CD8-positive, alpha-beta memory T cell (primary cell): ENCODE measurements around the gene POU2F3. TPM values are rescaled to one million over a fixed set of nuclear protein-coding genes. Genes with fewer than 3 reads are reported as not detected.

Experiments
- CTCF ChIA-PET: fragments of 350-600 bp; sonication (Branson Sonifier 250); formaldehyde crosslinking; loops from one replicate; lab custom pipeline; 2021; ENCODE audit warnings: antibody characterized with exemption; lab: Charles Lee
- POLR2A ChIA-PET: fragments of 350-600 bp; sonication (Branson Sonifier 250); formaldehyde crosslinking; loops from one replicate; lab custom pipeline; 2021; ENCODE audit warnings: antibody characterized with exemption; lab: Charles Lee
- DNase-seq, 5 donors: peaks; one replicate each; pipeline versions ENCODE4 v3.0.0 to v3.0.0-alpha.2; 2020 to 2022; ENCODE audit warnings: mixed read lengths in 1 of 5
- H3K27ac ChIP-seq: one replicate; pipeline ENCODE4 v1.7.0; 2013; ENCODE audit warnings: low read depth, mild to moderate bottlenecking, low read length, moderate library complexity
- H3K27me3 ChIP-seq: 2 replicates; pipeline ENCODE4 v1.7.0; 2013; ENCODE audit warnings: low read length, mild to moderate bottlenecking; ENCODE audit not compliant: insufficient read depth, poor library complexity, severe bottlenecking
- H3K36me3 ChIP-seq: 2 replicates; pipeline ENCODE4 v1.7.0; 2013; ENCODE audit warnings: mild to moderate bottlenecking, low read length, moderate library complexity; ENCODE audit not compliant: insufficient read depth
- H3K4me1 ChIP-seq: 2 replicates; pipeline ENCODE4 v1.7.0; 2013; ENCODE audit warnings: mild to moderate bottlenecking, low read length, moderate library complexity; ENCODE audit not compliant: insufficient read depth
- H3K4me3 ChIP-seq: 2 replicates; pipeline ENCODE4 v1.7.0; 2013; ENCODE audit warnings: mild to moderate bottlenecking, low read length
- H3K9me3 ChIP-seq: 2 replicates; pipeline ENCODE4 v1.7.0; 2013; ENCODE audit warnings: mild to moderate bottlenecking, low read length
- H3K27ac Mint-ChIP-seq, 8 donors: one replicate each; pipeline ENCODE4 v1.8.0; 2020 to 2021; ENCODE audit warnings: mixed read lengths in 8 of 8, mild to moderate bottlenecking in 6 of 8, inconsistent platforms in 3 of 8, moderate library complexity in 3 of 8
- H3K27me3 Mint-ChIP-seq, 2 donors: one replicate each; pipeline ENCODE4 v1.8.0; 2020 to 2021; ENCODE audit warnings: mixed read lengths in 2 of 2, mild to moderate bottlenecking in 1 of 2, moderate library complexity in 1 of 2
- H3K36me3 Mint-ChIP-seq, 3 donors: one replicate each; pipeline ENCODE4 v1.8.0; 2020 to 2021; ENCODE audit warnings: mixed read lengths in 3 of 3, inconsistent platforms in 1 of 3, mild to moderate bottlenecking in 1 of 3
- H3K4me1 Mint-ChIP-seq, 3 donors: one replicate each; pipeline ENCODE4 v1.8.0; 2020 to 2021; ENCODE audit warnings: mixed read lengths in 3 of 3, inconsistent platforms in 1 of 3, mild to moderate bottlenecking in 1 of 3
- H3K4me3 Mint-ChIP-seq, 7 donors: one replicate each; pipeline ENCODE4 v1.8.0; 2020 to 2021; ENCODE audit warnings: mixed read lengths in 7 of 7, mild to moderate bottlenecking in 6 of 7, moderate library complexity in 4 of 7, inconsistent platforms in 2 of 7
- H3K9me3 Mint-ChIP-seq, 5 donors: one replicate each; pipeline ENCODE4 v1.8.0; 2020 to 2022; ENCODE audit warnings: mixed read lengths in 5 of 5, mild to moderate bottlenecking in 3 of 5, moderate library complexity in 2 of 5, inconsistent platforms in 1 of 5
- polyA plus RNA-seq: library from polyadenylated mRNA; unstranded; fragments of 300-500 nt; fragmentation: Illumina TruSeq; gene quantifications from one replicate; pipeline ENCODE4 v1.2.3, GENCODE V29; 2021
- total RNA-seq, 2 experiments: library from RNA; stranded (reverse); gene quantifications; one replicate each; pipeline ENCODE4 v1.2.3, GENCODE V29; 2021

POU2F3 gene
- total and polyA plus RNA-seq, 3 experiments from 2014 or later, result not detected

DNA sequence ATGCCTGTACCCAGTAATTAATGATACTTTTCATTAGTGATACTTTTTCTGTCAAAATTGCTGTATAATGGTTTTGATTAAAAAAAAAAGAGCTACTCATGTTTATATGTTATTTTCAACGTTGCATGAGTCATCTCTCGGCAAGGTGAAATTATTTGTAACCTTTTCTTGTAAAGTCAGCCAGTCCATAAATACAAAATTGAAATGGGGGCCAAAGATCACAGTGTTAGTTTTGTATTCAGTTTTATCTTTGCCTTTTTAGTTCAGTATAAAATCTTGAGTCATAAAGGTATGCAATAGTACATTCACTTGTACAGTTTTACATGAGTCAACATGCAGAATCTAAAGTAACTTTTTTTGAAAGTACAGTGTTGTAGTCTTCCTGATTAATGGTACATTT, 100.6 kb downstream of the POU2F3 start:
- Histone ChIP-seq H3K4me1 (peaks cover 44% of the 10 kb centered on the region), H3K27me3 (peaks cover 40% of the 10 kb centered on the region), H3K9me3 (no peaks in the 10 kb centered on the region), H3K36me3 (no peaks in the 10 kb centered on the region), H3K27ac (no peak overlapping the region), H3K4me3 (no peak overlapping the region)
- Mint-ChIP-seq H3K4me3 (no peak overlapping the region), H3K27me3 (peaks cover 15 to 46% of the 10 kb centered on the region in 2 donors), H3K36me3 (peaks cover 0 to 4% (median 3%) of the 10 kb centered on the region in 3 donors), H3K27ac (peak overlapping the region in 1 of 8 donors; percentile 4), H3K9me3 (peaks cover 0 to 4% (median 3%) of the 10 kb centered on the region in 5 donors), H3K4me1 (peaks cover 36 to 71% (median 58%) of the 10 kb centered on the region in 3 donors)
- ChIA-PET CTCF (no interaction called here), POLR2A (no interaction called here)
- no peak for DNase-seq

- Histone ChIP-seq H3K27ac (no peak overlapping the region), H3K36me3 (no peaks in the 10 kb centered on the region), H3K4me1 (peaks cover 39% of the 10 kb centered on the region), H3K9me3 (no peaks in the 10 kb centered on the region), H3K27me3 (peaks cover 43% of the 10 kb centered on the region), H3K4me3 (no peak overlapping the region)
- peaks cover 42 to 81% (median 67%) of the 10 kb centered on the region in 3 donors for H3K4me1 Mint-ChIP-seq
- no peak for DNase-seq
- H3K9me3 Mint-ChIP-seq, result peaks cover 0 to 4% (median 3%) of the 10 kb centered on the region in 5 donors
- no peak overlapping the region for H3K27ac Mint-ChIP-seq
- ChIA-PET POLR2A (no interaction called here), CTCF (interaction anchor here (1.1 kb wide), 1 partner anchor 37 kb away, joined by 3 read pairs; no protein-coding TSS in a partner anchor)
- peaks cover 13 to 49% of the 10 kb centered on the region in 2 donors for H3K27me3 Mint-ChIP-seq
- no peak overlapping the region for H3K4me3 Mint-ChIP-seq
- H3K36me3 Mint-ChIP-seq, result peaks cover 0 to 3% (median 0%) of the 10 kb centered on the region in 3 donors
Measured at GRCh38 chr11:120342226-120342625, 102.3 kb downstream of the POU2F3 start.

- no peak for DNase-seq
- no peak overlapping the region for H3K4me3 ChIP-seq
- H3K36me3 ChIP-seq, result no peaks in the 10 kb centered on the region
- Mint-ChIP-seq H3K27ac (no peak overlapping the region), H3K9me3 (peaks cover 0 to 4% (median 2%) of the 10 kb centered on the region in 5 donors), H3K36me3 (peaks cover 0 to 3% (median 0%) of the 10 kb centered on the region in 3 donors), H3K4me1 (peaks cover 42 to 79% (median 66%) of the 10 kb centered on the region in 3 donors), H3K4me3 (no peak overlapping the region), H3K27me3 (peaks cover 11 to 48% of the 10 kb centered on the region in 2 donors)
- no peak overlapping the region for H3K27ac ChIP-seq
- ChIA-PET CTCF (interaction anchor here (1.1 kb wide), 1 partner anchor 38 kb away, joined by 3 read pairs; no protein-coding TSS in a partner anchor), POLR2A (no interaction called here)
- peaks cover 34% of the 10 kb centered on the region for H3K4me1 ChIP-seq
- H3K9me3 ChIP-seq, result no peaks in the 10 kb centered on the region
- peaks cover 39% of the 10 kb centered on the region for H3K27me3 ChIP-seq
Measured at GRCh38 chr11:120342678-120343077, 102.7 kb downstream of the POU2F3 start.

DNA sequence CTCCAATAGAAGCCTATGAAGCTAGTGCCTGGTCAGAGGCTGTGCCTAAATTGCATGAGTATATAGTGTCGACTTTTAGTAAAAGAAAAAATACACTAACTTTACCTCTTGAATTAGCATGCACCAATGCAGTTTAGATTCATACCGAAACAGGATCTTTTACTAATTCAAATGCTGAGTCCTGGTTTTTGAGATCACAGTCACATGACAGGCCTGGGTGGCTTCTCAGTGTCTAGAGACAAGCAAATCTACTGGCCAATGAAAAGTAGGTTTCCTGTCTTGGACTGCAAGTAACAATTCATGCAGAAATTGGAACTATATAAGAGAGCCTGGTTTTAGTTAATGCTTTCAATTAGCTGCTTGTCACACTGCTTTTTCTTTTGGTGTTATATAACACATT, 103.5 kb downstream of the POU2F3 start:
- Mint-ChIP-seq H3K4me3 (peak overlapping the region in 3 of 7 donors; percentile 13 to 30 (median 15)), H3K27me3 (peaks cover 11 to 43% of the 10 kb centered on the region in 2 donors), H3K36me3 (peaks cover 0 to 3% (median 0%) of the 10 kb centered on the region in 3 donors), H3K9me3 (peaks cover 0 to 4% (median 2%) of the 10 kb centered on the region in 5 donors), H3K27ac (no peak overlapping the region), H3K4me1 (peaks cover 38 to 72% (median 61%) of the 10 kb centered on the region in 3 donors)
- peaks cover 35% of the 10 kb centered on the region for H3K27me3 ChIP-seq
- no peak for DNase-seq
- H3K4me1 ChIP-seq, result peaks cover 28% of the 10 kb centered on the region
- ChIA-PET CTCF (interaction anchor here (1.1 kb wide), 1 partner anchor 39 kb away, joined by 3 read pairs; no protein-coding TSS in a partner anchor), POLR2A (no interaction called here)
- no peak overlapping the region for H3K4me3 ChIP-seq
- no peaks in the 10 kb centered on the region for H3K36me3 ChIP-seq
- H3K9me3 ChIP-seq, result no peaks in the 10 kb centered on the region
- no peak overlapping the region for H3K27ac ChIP-seq

GRCh38 chr11:120344302-120345004, 104.5 kb downstream of the POU2F3 start:
- Histone ChIP-seq H3K4me3 (peak overlapping the region; percentile 6), H3K27me3 (peaks cover 31% of the 10 kb centered on the region), H3K36me3 (no peaks in the 10 kb centered on the region), H3K9me3 (no peaks in the 10 kb centered on the region), H3K4me1 (peaks cover 28% of the 10 kb centered on the region), H3K27ac (no peak overlapping the region)
- Mint-ChIP-seq H3K9me3 (peaks cover 0 to 4% (median 2%) of the 10 kb centered on the region in 5 donors), H3K36me3 (peaks cover 0 to 3% (median 0%) of the 10 kb centered on the region in 3 donors), H3K4me3 (peak overlapping the region; percentile 9 to 73 (median 16)), H3K27me3 (peaks cover 18 to 43% of the 10 kb centered on the region in 2 donors), H3K27ac (peak overlapping the region in 4 of 8 donors; percentile 3 to 46 (median 16)), H3K4me1 (peaks cover 33 to 68% (median 62%) of the 10 kb centered on the region in 3 donors)
- CTCF ChIA-PET, result interaction anchor here (2.4 kb wide), 1 partner anchor 10 kb away, joined by 12 read pairs; no protein-coding TSS in a partner anchor
- DNase-seq, result peak in 4 of 5 donors; percentile 52 to 78 (median 68)
- POLR2A ChIA-PET, result no interaction called here

GRCh38 chr11:120346233-120346632, 106.3 kb downstream of the POU2F3 start:
- CTCF ChIA-PET, result interaction anchor here (2.4 kb wide), 1 partner anchor 11 kb away, joined by 12 read pairs; no protein-coding TSS in a partner anchor
- no peak overlapping the region for H3K27ac Mint-ChIP-seq
- POLR2A ChIA-PET, result no interaction called here

GRCh38 chr11:120350637-120351036, 110.7 kb downstream of the POU2F3 start:
- no peaks in the 10 kb centered on the region for H3K9me3 ChIP-seq
- POLR2A ChIA-PET, result no interaction called here
- no peak for DNase-seq
- Mint-ChIP-seq H3K9me3 (no peaks in the 10 kb centered on the region), H3K36me3 (peaks cover 0 to 5% (median 4%) of the 10 kb centered on the region in 3 donors), H3K27ac (no peak overlapping the region), H3K27me3 (peaks cover 24 to 34% of the 10 kb centered on the region in 2 donors), H3K4me1 (peaks cover 15 to 35% (median 25%) of the 10 kb centered on the region in 3 donors), H3K4me3 (no peak overlapping the region)
- H3K4me3 ChIP-seq, result no peak overlapping the region
- no peaks in the 10 kb centered on the region for H3K4me1 ChIP-seq
- no peaks in the 10 kb centered on the region for H3K36me3 ChIP-seq
- H3K27me3 ChIP-seq, result peaks cover 17% of the 10 kb centered on the region
- no peak overlapping the region for H3K27ac ChIP-seq
- CTCF ChIA-PET, result no interaction called here

More at GRCh38 chr11:120346233-120346632, 106.3 kb downstream of the POU2F3 start:
- peaks cover 29% of the 10 kb centered on the region for H3K27me3 ChIP-seq
- no peaks in the 10 kb centered on the region for H3K9me3 ChIP-seq
- H3K4me1 Mint-ChIP-seq, result peaks cover 29 to 58% (median 49%) of the 10 kb centered on the region in 3 donors
- H3K36me3 ChIP-seq, result no peaks in the 10 kb centered on the region
- H3K4me1 ChIP-seq, result peaks cover 28% of the 10 kb centered on the region
- H3K36me3 Mint-ChIP-seq, result no peaks in the 10 kb centered on the region
- peaks cover 0 to 4% (median 2%) of the 10 kb centered on the region in 5 donors for H3K9me3 Mint-ChIP-seq
- DNase-seq, result no peak
- peaks cover 27 to 43% of the 10 kb centered on the region in 2 donors for H3K27me3 Mint-ChIP-seq
- H3K27ac ChIP-seq, result no peak overlapping the region
- H3K4me3 ChIP-seq, result no peak overlapping the region
- H3K4me3 Mint-ChIP-seq, result no peak overlapping the region

DNA sequence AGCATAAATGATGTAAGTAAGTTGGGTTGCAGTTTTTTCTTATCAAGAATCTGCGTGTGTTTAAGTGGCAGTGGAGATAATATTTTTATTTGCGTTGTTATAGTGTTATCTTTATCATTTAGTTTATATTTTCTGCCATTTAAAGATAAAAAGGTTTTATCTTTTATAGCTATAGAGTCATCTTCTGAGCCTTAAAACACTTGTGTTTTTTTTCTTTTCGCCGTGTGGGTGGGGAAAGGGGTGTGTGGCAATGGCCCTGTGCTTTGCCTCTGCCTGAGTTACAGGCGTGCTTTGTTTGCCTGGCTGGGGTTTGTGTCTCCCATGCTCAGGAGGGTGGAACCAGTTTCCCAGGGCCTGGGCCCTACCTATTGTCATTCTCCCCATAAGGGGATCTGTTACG, 112.5 kb downstream of the POU2F3 start:
- peaks cover 22 to 30% of the 10 kb centered on the region in 2 donors for H3K27me3 Mint-ChIP-seq
- peaks cover 7% of the 10 kb centered on the region for H3K27me3 ChIP-seq

More for the DNA sequence above, 112.5 kb downstream of the POU2F3 start:
- H3K9me3 ChIP-seq, result no peaks in the 10 kb centered on the region
- no peak overlapping the region for H3K4me3 ChIP-seq
- H3K27ac Mint-ChIP-seq, result no peak overlapping the region
- no peaks in the 10 kb centered on the region for H3K9me3 Mint-ChIP-seq
- H3K4me3 Mint-ChIP-seq, result no peak overlapping the region
- no peak for DNase-seq
- peaks cover 3 to 22% (median 8%) of the 10 kb centered on the region in 3 donors for H3K4me1 Mint-ChIP-seq
- H3K36me3 Mint-ChIP-seq, result peaks cover 1 to 12% (median 4%) of the 10 kb centered on the region in 3 donors
- H3K4me1 ChIP-seq, result no peaks in the 10 kb centered on the region
- H3K36me3 ChIP-seq, result no peaks in the 10 kb centered on the region
- ChIA-PET CTCF (interaction anchor here (1.4 kb wide), 1 partner anchor 17 kb away, joined by 4 read pairs; the partner anchor contains the start of gene ARHGEF12), POLR2A (no interaction called here)
- no peak overlapping the region for H3K27ac ChIP-seq
